Heart right ventricle (tissue), 16 donors: ENCODE data around the gene ATP1B1. TPM values are rescaled to one million over a fixed set of nuclear protein-coding genes. Genes with fewer than 3 reads are reported as not detected.

Experiments
- ATAC-seq, 8 donors: fragments of 200-7000 bp; cut with Tn5 transposase; one replicate each; pipeline ENCODE4 v1.9.1; 2020; ENCODE audit warnings: mild to moderate bottlenecking in 8 of 8, moderate library complexity in 8 of 8, moderate number of reproducible peaks in 1 of 8
- DNase-seq, 2 donors: peaks; one replicate each; pipeline ENCODE4 v3.0.0-alpha.2; 2020
- H3K27ac ChIP-seq, 10 donors: fragments of 200-600 bp; sonication (generic) in 2 of 10; one replicate each; pipeline versions ENCODE4 v1.5.0 to v1.8.0; 2020 to 2022; ENCODE audit warnings: mild to moderate bottlenecking in 3 of 10
- H3K27me3 ChIP-seq, 7 donors: fragments of 200-600 bp; one replicate each; pipeline ENCODE4 v1.8.0; 2021 to 2022; ENCODE audit warnings: mild to moderate bottlenecking in 2 of 7
- H3K36me3 ChIP-seq, 9 donors: fragments of 200-600 bp; sonication (generic) in 1 of 9; one replicate each; pipeline versions ENCODE4 v1.5.0 to v1.8.0; 2020 to 2022; ENCODE audit warnings: mild to moderate bottlenecking in 2 of 9
- H3K4me1 ChIP-seq, 9 donors: fragments of 200-600 bp; sonication (generic) in 1 of 9; one replicate each; pipeline versions ENCODE4 v1.5.0 to v1.8.0; 2020 to 2022; ENCODE audit warnings: mild to moderate bottlenecking in 4 of 9
- H3K4me3 ChIP-seq, 10 donors: fragments of 200-600 bp; sonication (generic) in 2 of 10; one replicate each; pipeline versions ENCODE4 v1.5.0 to v1.8.0; 2020 to 2022; ENCODE audit warnings: mild to moderate bottlenecking in 7 of 10, moderate library complexity in 2 of 10
- H3K9me3 ChIP-seq, 11 donors: fragments of 200-600 bp in 10 of 11; sonication (generic) in 2 of 11; one replicate each; pipeline versions ENCODE4 v1.5.0 to v1.8.0; 2013 to 2022; ENCODE audit warnings: mild to moderate bottlenecking in 2 of 11, control low read depth in 1 of 11, moderate library complexity in 1 of 11
- CTCF ChIP-seq, 9 donors: fragments of 200-600 bp; sonication (generic) in 2 of 9; IDR thresholded peaks; one replicate each; pipeline versions ENCODE4 v1.5.0 to v1.8.0; 2021 to 2022; ENCODE audit warnings: antibody characterized with exemption in 9 of 9, mild to moderate bottlenecking in 5 of 9, moderate library complexity in 1 of 9
- WGBS, 2 donors: extraction: QIAGEN DNeasy Blood & Tissue Kit; methylation state at CpG; one replicate each; pipeline ENCODE4 v1.1.7; 2013; ENCODE audit warnings: inconsistent platforms in 1 of 2; 5-methylcytosine and 5-hydroxymethylcytosine counted together
- intact Hi-C, 10 donors: fragments of 100-400 bp; cut with DNase I; formaldehyde crosslinking; loops; one replicate each; pipeline versions ENCODE4 v1.11.1 to v1.14.2; 2022
- long read RNA-seq, 3 donors: library from polyadenylated mRNA; unstranded; transcript quantifications; one replicate each; pipeline ENCODE4 v2.0.0, GENCODE V29; 2020 to 2021
- polyA plus RNA-seq, 2 donors: library from polyadenylated mRNA; stranded (reverse); fragments of 200-250 nt; gene quantifications; one replicate each; pipeline ENCODE4 v1.2.3, GENCODE V29; 2013
- total RNA-seq, 10 donors: library from RNA; stranded (reverse); fragmentation: NEBNext Ultra II Directional in 3 of 10; extraction: Animal tissue kit (Norgen Biotek cat#: 25700) in 3 of 10; gene quantifications; one replicate each; pipeline versions ENCODE4 v1.2.1 to v1.2.4, GENCODE V29; 2021 to 2023
- donor health status: Arrhythmogenic right ventricular cardiomyopathy.
- donor health status: ischemic (EF 13 %, LVEDD 7.1; RV severe dilation, severe dysfunction).
- donor health status: healthy with polysubstance abuse.
- donor health status: DM: no; HTN: yes; CAD: no.
- donor health status: DM: no; HTN: no; CAD: no.
- donor health status: ischemic (EF 25% LVEDD 6.9; RV normal size, moderate dysfunction).
- donor health status: ischemic (EF 25% LVEDD 5.7; RV mildly dilated, moderate dysfunction).
- donor health status: healthy.
- donor health status: DM: yes; HTN: yes; CAD: no.
- donor health status: Ischemic cardiomyopathy.
- donor health status: ischemic (EF 35%, LVEDD 5.7; RV mildly dilated, moderate dysfunction).
- donor health status: nonischemic (EF 11% LVEDD 7.7; RV severe dilation, severe dysfunction).
- donor health status: DM: yes; HTN: yes; CAD: no.
- donor health status: PGD.
- donor health status: ischemic (EF 29% LVEDD 5.4; RV normal size, mild dysfunction).
- donor health status: nonischemic (EF 23%, LVEDD 6.1; RV moderate dilation, normal function).

Gene ATP1B1
- total RNA-seq = 100 to 1,000 TPM; 245 to 472 (median 272) TPM
- 100 to 1,000 TPM; 137 to 215 TPM for polyA plus RNA-seq
- long read RNA-seq, donor 1, transcript ATP1B1-201 (6 exons, 1,883 nt) = major isoform, 189 of 212 reads
- long read RNA-seq, donor 1, partial matches to known transcripts = 20 of 212 reads
- long read RNA-seq, donor 1, other reads (novel, unspliced or antisense) = 3 of 212 reads
- long read RNA-seq, donor 2, transcript ATP1B1-201 (6 exons, 1,883 nt) = major isoform, 181 of 209 reads
- long read RNA-seq, donor 2, partial matches to known transcripts = 4 of 209 reads
- long read RNA-seq, donor 2, other reads (novel, unspliced or antisense) = 24 of 209 reads
- long read RNA-seq, donor 3, transcript ATP1B1-201 (6 exons, 1,883 nt) = major isoform, 264 of 337 reads
- long read RNA-seq, donor 3, partial matches to known transcripts = 60 of 337 reads
- long read RNA-seq, donor 3, other reads (novel, unspliced or antisense) = 13 of 337 reads

- intact Hi-C loops = loop anchor here in 7 of 10 donors (5.0 to 10.0 kb wide), 14 partner anchors 86 to 499 kb away; partner anchors contain the start of gene DPT (in 1 of the 7)
- Histone ChIP-seq H3K36me3 (peaks cover 0 to 1% (median 0%) of the 10 kb centered on the region in 9 donors), H3K4me3 (peak within 1 kb of the TSS; percentile 66 to 98 (median 91)), H3K27ac (peak within 1 kb of the TSS; percentile 86 to 98 (median 94)), H3K27me3 (peaks cover 0 to 12% (median 0%) of the 10 kb centered on the region in 7 donors), H3K9me3 (no peaks in the 10 kb centered on the region), H3K4me1 (peaks cover 0 to 63% (median 28%) of the 10 kb centered on the region in 9 donors)
- TF ChIP-seq CTCF (IDR thresholded peaks at IDR 0.05) = peak; percentile 44 to 80 (median 66)
- DNase-seq = peak; percentile 80 to 89
- peak; percentile 76 to 91 (median 86) for ATAC-seq
- 1% methylated on average over 66 to 91 of the region's 100 CpGs for WGBS, 2 donors
These were observed at the start of gene ATP1B1 for GRCh38 chr1:169106095-169106920. Gene ATP1B1 (plus strand): TSS chr1:169106690. CDS start chr1:169106830, 140 bp downstream.

- ATAC-seq = no peak
- DNase-seq = no peak
- no peaks in the 10 kb centered on the region for H3K36me3 ChIP-seq
- peaks cover 0 to 18% (median 6%) of the 10 kb centered on the region in 11 donors for H3K9me3 ChIP-seq
- intact Hi-C loops = no loop called here
- no peak for TF ChIP-seq CTCF (IDR thresholded peaks at IDR 0.05)
- peaks cover 0 to 20% (median 12%) of the 10 kb centered on the region in 9 donors for H3K4me1 ChIP-seq
- WGBS, 2 donors = 86 to 90% methylated on average over 1 of the region's 1 CpG
- no peak overlapping the region for H3K4me3 ChIP-seq
- no peaks in the 10 kb centered on the region for H3K27me3 ChIP-seq
- no peak overlapping the region for H3K27ac ChIP-seq
These were observed 47.1 kb upstream of the ATP1B1 start for GRCh38 chr1:169059421-169059820.

GRCh38 chr1:169060043-169060722 is 46.3 kb upstream of the ATP1B1 start:
- DNase-seq (no peak), ATAC-seq (peak in 4 of 8 donors; percentile 35 to 61 (median 44))
- no peak for TF ChIP-seq CTCF (IDR thresholded peaks at IDR 0.05)
- intact Hi-C loops = no loop called here
- no peaks in the 10 kb centered on the region for H3K36me3 ChIP-seq
- H3K4me3 ChIP-seq = no peak overlapping the region
- H3K27ac ChIP-seq = peak overlapping the region in 2 of 10 donors; percentile 3 to 71
- WGBS, 2 donors = 65 to 69% methylated on average over 9 of the region's 9 CpGs
- peaks cover 0 to 20% (median 12%) of the 10 kb centered on the region in 9 donors for H3K4me1 ChIP-seq
- H3K27me3 ChIP-seq = no peaks in the 10 kb centered on the region
- H3K9me3 ChIP-seq = peaks cover 0 to 23% (median 6%) of the 10 kb centered on the region in 11 donors
